ENCODE data around the gene CBX7.

The CBX7 gene

GRCh38 chr22:39087098-39087497 is 65.4 kb downstream of the CBX7 start:
- in situ Hi-C loops (cut with HindIII; ENCODE audit: low sequenced_read_pairs), result no loop called here

GRCh38 chr22:39084666-39085065 is 67.8 kb downstream of the CBX7 start:
- TF ChIP-seq CTCF (IDR thresholded peaks at IDR 0.05; ENCODE audit: low read depth, low read length), result no peak
- H3K4me3 ChIP-seq (ENCODE audit: low read depth, low read length), result no peak overlapping the region
- DNase-seq (ENCODE audit: low read depth, low spot score), result no peak
- in situ Hi-C loops (cut with HindIII; ENCODE audit: low sequenced_read_pairs), result no loop called here

More at GRCh38 chr22:39087098-39087497, 65.4 kb downstream of the CBX7 start:
- no peak overlapping the region for H3K4me3 ChIP-seq (ENCODE audit: low read depth, low read length)
- no peak for DNase-seq (ENCODE audit: low read depth, low spot score)
- TF ChIP-seq CTCF (IDR thresholded peaks at IDR 0.05; ENCODE audit: low read depth, low read length), result no peak

GRCh38 chr22:39083212-39084165 is 69.0 kb downstream of the CBX7 start:
- TF ChIP-seq CTCF (IDR thresholded peaks at IDR 0.05; ENCODE audit: low read depth, low read length), result no peak
- H3K4me3 ChIP-seq (ENCODE audit: low read depth, low read length), result no peak overlapping the region
- in situ Hi-C loops (cut with HindIII; ENCODE audit: low sequenced_read_pairs), result no loop called here
- DNase-seq (ENCODE audit: low read depth, low spot score), result no peak

- DNase-seq (ENCODE audit: low read depth, low spot score), result no peak
- H3K4me3 ChIP-seq (ENCODE audit: low read depth, low read length), result no peak overlapping the region
- TF ChIP-seq CTCF (IDR thresholded peaks at IDR 0.05; ENCODE audit: low read depth, low read length), result no peak
- in situ Hi-C loops (cut with HindIII; ENCODE audit: low sequenced_read_pairs), result no loop called here
Measured at GRCh38 chr22:39081598-39081997, 70.9 kb downstream of the CBX7 start.

- in situ Hi-C loops (cut with HindIII; ENCODE audit: low sequenced_read_pairs), result no loop called here
Measured at GRCh38 chr22:39081016-39081415, 71.5 kb downstream of the CBX7 start.

More at GRCh38 chr22:39081016-39081415, 71.5 kb downstream of the CBX7 start:
- no peak for DNase-seq (ENCODE audit: low read depth, low spot score)
- no peak overlapping the region for H3K4me3 ChIP-seq (ENCODE audit: low read depth, low read length)
- TF ChIP-seq CTCF (IDR thresholded peaks at IDR 0.05; ENCODE audit: low read depth, low read length), result no peak
